Heart left ventricle (tissue), 13 donors: ENCODE data around the gene CFAP99.

ENCODE experiments used
- CTCF ChIP-seq, 12 donors: fragments of 200-600 bp; sonication (generic) in 4 of 12; IDR thresholded peaks; one replicate each; pipeline versions ENCODE4 v1.5.0 to v1.8.0; 2018 to 2022; ENCODE audit warnings: antibody characterized with exemption in 12 of 12, mild to moderate bottlenecking in 5 of 12
- POLR2A ChIP-seq, 2 donors: fragments of 450-650 bp; IDR thresholded peaks; one replicate each; pipeline ENCODE4 v1.6.1; 2017; ENCODE audit warnings: antibody characterized with exemption in 2 of 2, mild to moderate bottlenecking in 2 of 2, moderate library complexity in 2 of 2
- donor health status: ischemic (EF 13 %, LVEDD 7.1; RV severe dilation, severe dysfunction).
- donor health status: DM: no; HTN: yes; CAD: no.
- donor health status: DM: no; HTN: no; CAD: no.
- donor health status: ischemic (EF 25% LVEDD 6.9; RV normal size, moderate dysfunction).
- donor health status: ischemic (EF 25% LVEDD 5.7; RV mildly dilated, moderate dysfunction).
- donor health status: ischemic (EF 35%, LVEDD 5.7; RV mildly dilated, moderate dysfunction).
- donor health status: nonischemic (EF 11% LVEDD 7.7; RV severe dilation, severe dysfunction).
- donor health status: DM: yes; HTN: yes; CAD: no.
- donor health status: PGD.
- donor health status: ischemic (EF 29% LVEDD 5.4; RV normal size, mild dysfunction).
- donor health status: nonischemic (EF 23%, LVEDD 6.1; RV moderate dilation, normal function).

DNA sequence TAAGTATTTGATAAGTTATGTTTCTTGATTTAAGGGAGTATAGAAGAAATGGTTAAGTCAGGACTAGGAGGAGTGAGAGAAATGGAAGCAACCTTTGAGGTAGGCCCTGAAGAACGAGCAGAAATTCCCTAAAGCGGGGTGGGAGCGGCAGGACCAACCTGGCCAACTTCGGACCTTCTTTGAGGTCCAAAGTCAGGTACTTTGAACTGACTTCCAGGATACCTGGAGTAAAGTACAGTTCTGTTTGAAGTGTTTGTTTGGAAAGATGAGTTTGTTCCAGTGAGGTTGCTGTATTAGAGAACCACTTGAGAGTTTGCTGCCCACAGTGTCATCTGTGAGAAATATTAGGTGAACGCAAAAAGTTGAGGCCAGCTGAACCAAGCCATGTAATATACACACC, 61.9 kb downstream of the CFAP99 start:
- TF ChIP-seq CTCF (IDR thresholded peaks at IDR 0.05) (no peak), POLR2A (IDR thresholded peaks at IDR 0.05) (no peak)
